ENCODE results near the gene HACD2. TPM values are rescaled to one million over a fixed set of nuclear protein-coding genes. Genes with fewer than 3 reads are reported as not detected.

HACD2 gene
- total RNA-seq, 1 experiment from 2014 or later: 43.8 TPM

DNA sequence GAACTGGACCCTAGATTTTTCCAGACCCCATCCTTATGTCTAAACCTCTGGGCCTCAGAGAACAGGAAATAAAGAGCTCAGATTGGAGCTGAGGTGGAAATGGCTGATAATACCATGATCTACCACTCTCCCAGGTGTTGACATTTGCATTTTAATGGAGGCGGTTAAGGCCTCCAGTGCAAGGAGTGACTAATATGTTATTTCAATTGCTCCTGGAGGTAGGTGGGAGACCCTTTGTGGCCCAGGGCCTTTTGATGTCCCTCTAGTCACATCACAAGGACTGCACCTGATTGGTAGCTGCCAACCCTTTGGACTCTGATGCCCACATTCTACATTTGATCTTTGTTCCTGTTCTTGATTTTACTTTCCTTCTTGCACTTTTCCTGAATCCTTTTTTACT lies 127.0 kb downstream of the HACD2 start:
- intact Hi-C loops (cut with micrococcal nuclease): no loop called here

DNA sequence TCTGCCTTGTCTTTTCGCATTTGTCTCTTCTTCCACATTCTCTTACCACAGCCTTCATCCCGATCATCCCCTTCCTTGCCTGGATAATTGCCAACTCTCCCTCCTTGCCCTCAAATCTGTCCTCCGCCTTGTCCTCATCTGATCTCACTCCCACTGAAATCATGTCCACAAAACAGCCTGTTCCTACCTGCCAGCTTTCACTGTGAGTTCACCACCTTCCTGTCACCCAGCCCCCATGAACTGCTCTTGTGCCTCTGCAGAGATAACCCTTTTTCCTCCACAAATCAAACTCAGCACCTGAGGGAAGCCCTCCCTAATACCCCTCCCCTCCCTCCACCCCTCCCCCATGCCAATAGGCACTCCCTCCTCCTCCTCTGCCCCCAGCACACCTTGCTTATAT lies 131.2 kb downstream of the HACD2 start:
- no TSS peak for BruUV-seq (replicated peaks)
- H3K4me2 ChIP-seq (ENCODE audit: low read length): no peak overlapping the region
- CTCF ChIA-PET: no interaction called here

More for the DNA sequence above, 127.0 kb downstream of the HACD2 start:
- no peak overlapping the region for H3K4me2 ChIP-seq (ENCODE audit: low read length)
- H3K27me3 ChIP-seq (ENCODE audit: low read length): peaks cover 70% of the 10 kb centered on the region
- H3K4me3 ChIP-seq (ENCODE audit: low read length): no peak overlapping the region
- H3K27ac ChIP-seq (ENCODE audit: low read length): no peak overlapping the region
- H3F3A ChIP-seq (ENCODE audit: low read length, unreplicated experiment): no peaks in the 10 kb centered on the region
- TF ChIP-seq EZH2 (IDR thresholded peaks at IDR 0.05; ENCODE audit: low read length, unreplicated experiment) (no peak), EZH2phosphoT487 (IDR thresholded peaks at IDR 0.05; ENCODE audit: borderline replicate concordance, low read length) (no peak)
- TF ChIP-seq, protein P1, sequence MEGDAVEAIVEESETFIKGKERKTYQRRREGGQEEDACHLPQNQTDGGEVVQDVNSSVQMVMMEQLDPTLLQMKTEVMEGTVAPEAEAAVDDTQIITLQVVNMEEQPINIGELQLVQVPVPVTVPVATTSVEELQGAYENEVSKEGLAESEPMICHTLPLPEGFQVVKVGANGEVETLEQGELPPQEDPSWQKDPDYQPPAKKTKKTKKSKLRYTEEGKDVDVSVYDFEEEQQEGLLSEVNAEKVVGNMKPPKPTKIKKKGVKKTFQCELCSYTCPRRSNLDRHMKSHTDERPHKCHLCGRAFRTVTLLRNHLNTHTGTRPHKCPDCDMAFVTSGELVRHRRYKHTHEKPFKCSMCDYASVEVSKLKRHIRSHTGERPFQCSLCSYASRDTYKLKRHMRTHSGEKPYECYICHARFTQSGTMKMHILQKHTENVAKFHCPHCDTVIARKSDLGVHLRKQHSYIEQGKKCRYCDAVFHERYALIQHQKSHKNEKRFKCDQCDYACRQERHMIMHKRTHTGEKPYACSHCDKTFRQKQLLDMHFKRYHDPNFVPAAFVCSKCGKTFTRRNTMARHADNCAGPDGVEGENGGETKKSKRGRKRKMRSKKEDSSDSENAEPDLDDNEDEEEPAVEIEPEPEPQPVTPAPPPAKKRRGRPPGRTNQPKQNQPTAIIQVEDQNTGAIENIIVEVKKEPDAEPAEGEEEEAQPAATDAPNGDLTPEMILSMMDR (conservative IDR thresholded peaks at IDR 0.05; ENCODE audit: low read depth, low read length): no peak
- no peaks in the 10 kb centered on the region for H3K9me3 ChIP-seq (ENCODE audit: low read length)
- no peak overlapping the region for H2AFZ ChIP-seq (ENCODE audit: low read length)
- H3K4me1 ChIP-seq (ENCODE audit: insufficient read depth, low read length): no peaks in the 10 kb centered on the region
- H3K36me3 ChIP-seq (ENCODE audit: low read depth, low read length): no peaks in the 10 kb centered on the region
- DNase-seq (no peak), ATAC-seq (no peak)
- H4K20me1 ChIP-seq (ENCODE audit: low read length): no peaks in the 10 kb centered on the region
- BruUV-seq (replicated peaks): no TSS peak
- H3K79me2 ChIP-seq (ENCODE audit: low read length): no peaks in the 10 kb centered on the region
- no peaks in the 10 kb centered on the region for H3K9me2 ChIP-seq (replicated peaks; ENCODE audit: low read length)
- H3K9ac ChIP-seq (ENCODE audit: low read length): no peak overlapping the region
- ChIA-PET CTCF (no interaction called here), POLR2A (ENCODE audit: unreplicated experiment) (no interaction called here)

DNA sequence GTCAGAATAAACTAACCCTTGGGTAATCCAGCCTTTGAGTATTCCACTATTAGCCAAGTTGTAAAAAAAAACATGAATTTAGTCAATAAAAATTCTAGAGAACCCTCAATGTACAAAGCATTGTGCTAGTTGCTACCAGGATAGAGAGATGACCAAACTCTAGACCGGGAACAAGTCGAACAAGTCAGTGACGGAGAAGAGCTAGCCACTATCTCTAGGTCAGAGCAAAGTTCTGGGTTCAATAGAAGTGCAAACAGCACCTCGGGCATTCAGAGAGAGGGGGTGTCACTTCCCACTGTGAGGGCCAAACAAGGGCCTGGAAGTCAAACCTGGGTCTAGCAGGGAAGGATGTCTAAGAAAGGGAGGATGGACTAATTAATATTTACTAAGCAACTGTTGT lies 133.7 kb downstream of the HACD2 start:
- CTCF ChIA-PET: no interaction called here
- BruUV-seq (replicated peaks): no TSS peak

More for the DNA sequence above, 131.2 kb downstream of the HACD2 start:
- Histone ChIP-seq H3K4me1 (ENCODE audit: insufficient read depth, low read length) (no peaks in the 10 kb centered on the region), H4K20me1 (ENCODE audit: low read length) (no peaks in the 10 kb centered on the region), H3K9me3 (ENCODE audit: low read length) (no peaks in the 10 kb centered on the region), H3K27me3 (ENCODE audit: low read length) (peaks cover 69% of the 10 kb centered on the region), H3K79me2 (ENCODE audit: low read length) (no peaks in the 10 kb centered on the region), H3K4me3 (ENCODE audit: low read length) (no peak overlapping the region), H3F3A (ENCODE audit: low read length, unreplicated experiment) (no peaks in the 10 kb centered on the region), H3K27ac (ENCODE audit: low read length) (no peak overlapping the region), H3K9ac (ENCODE audit: low read length) (no peak overlapping the region), H3K36me3 (ENCODE audit: low read depth, low read length) (no peaks in the 10 kb centered on the region), H2AFZ (ENCODE audit: low read length) (no peak overlapping the region), H3K9me2 (replicated peaks; ENCODE audit: low read length) (no peaks in the 10 kb centered on the region)
- intact Hi-C loops (cut with micrococcal nuclease): no loop called here
- POLR2A ChIA-PET (ENCODE audit: unreplicated experiment): no interaction called here
- no peak for DNase-seq
- ATAC-seq: no peak
- TF ChIP-seq EZH2phosphoT487 (IDR thresholded peaks at IDR 0.05; ENCODE audit: borderline replicate concordance, low read length): no peak
- TF ChIP-seq EZH2 (IDR thresholded peaks at IDR 0.05; ENCODE audit: low read length, unreplicated experiment): no peak
- TF ChIP-seq, protein P1 (conservative IDR thresholded peaks at IDR 0.05; ENCODE audit: low read depth, low read length): no peak

More for the DNA sequence above, 133.7 kb downstream of the HACD2 start:
- H3K79me2 ChIP-seq (ENCODE audit: low read length): no peaks in the 10 kb centered on the region
- no peak for ATAC-seq
- no peak overlapping the region for H3K4me3 ChIP-seq (ENCODE audit: low read length)
- intact Hi-C loops (cut with micrococcal nuclease): no loop called here
- H3K9ac ChIP-seq (ENCODE audit: low read length): no peak overlapping the region
- no peaks in the 10 kb centered on the region for H3K4me1 ChIP-seq (ENCODE audit: insufficient read depth, low read length)
- H3K27me3 ChIP-seq (ENCODE audit: low read length): peaks cover 65% of the 10 kb centered on the region
- H4K20me1 ChIP-seq (ENCODE audit: low read length): no peaks in the 10 kb centered on the region
- no peaks in the 10 kb centered on the region for H3K36me3 ChIP-seq (ENCODE audit: low read depth, low read length)
- H3K9me2 ChIP-seq (replicated peaks; ENCODE audit: low read length): no peaks in the 10 kb centered on the region
- no peak overlapping the region for H3K4me2 ChIP-seq (ENCODE audit: low read length)
- POLR2A ChIA-PET (ENCODE audit: unreplicated experiment): no interaction called here
- no peak for DNase-seq
- H3F3A ChIP-seq (ENCODE audit: low read length, unreplicated experiment): no peaks in the 10 kb centered on the region
- H3K9me3 ChIP-seq (ENCODE audit: low read length): no peaks in the 10 kb centered on the region
- H3K27ac ChIP-seq (ENCODE audit: low read length): no peak overlapping the region
- no peak overlapping the region for H2AFZ ChIP-seq (ENCODE audit: low read length)
- TF ChIP-seq EZH2phosphoT487 (IDR thresholded peaks at IDR 0.05; ENCODE audit: borderline replicate concordance, low read length) (no peak), EZH2 (IDR thresholded peaks at IDR 0.05; ENCODE audit: low read length, unreplicated experiment) (no peak)
- TF ChIP-seq, protein P1 (conservative IDR thresholded peaks at IDR 0.05; ENCODE audit: low read depth, low read length): no peak
